ENCODE measurements around the gene PSME3IP1. TPM values are rescaled to one million over a fixed set of nuclear protein-coding genes. Genes with fewer than 3 reads are reported as not detected.
"Not testable (repeated sequence)": the region's sequence is repeated elsewhere in the genome, so short reads cannot be mapped to it uniquely, and the experiment has no call there.

The PSME3IP1 gene
- total RNA-seq, 1 donor from 2014 or later, result 105 TPM

- H3K9me3 Mint-ChIP-seq, result no peaks in the 10 kb centered on the region
- TF ChIP-seq CTCF (IDR thresholded peaks at IDR 0.05; ENCODE audit: unreplicated experiment), result no peak
- H3K27me3 Mint-ChIP-seq (ENCODE audit: low read depth), result no peaks in the 10 kb centered on the region
- H3K4me1 Mint-ChIP-seq, result no peaks in the 10 kb centered on the region
- no peak overlapping the region for H3K27ac Mint-ChIP-seq
- H3K36me3 Mint-ChIP-seq, result peaks cover 19% of the 10 kb centered on the region
- H3K4me3 Mint-ChIP-seq, result no peak overlapping the region
- DNase-seq (ENCODE audit: low spot score in 2 of 2, unreplicated experiment in 2 of 2), result no peak
Measured at GRCh38 chr16:57202095-57202886, 16.5 kb upstream of the PSME3IP1 start.

- peaks cover 11% of the 10 kb centered on the region for H3K4me1 Mint-ChIP-seq
- not testable (repeated sequence) for DNase-seq (ENCODE audit: low spot score in 2 of 2, unreplicated experiment in 2 of 2); H3K9me3 Mint-ChIP-seq; H3K27ac Mint-ChIP-seq; H3K4me3 Mint-ChIP-seq; H3K27me3 Mint-ChIP-seq (ENCODE audit: low read depth)
- peaks cover 16% of the 10 kb centered on the region for H3K36me3 Mint-ChIP-seq
Measured at GRCh38 chr16:57200926-57201325, 15.1 kb upstream of the PSME3IP1 start.

- H3K4me1 Mint-ChIP-seq, result peaks cover 11% of the 10 kb centered on the region
- DNase-seq (ENCODE audit: low spot score in 2 of 2, unreplicated experiment in 2 of 2); H3K9me3 Mint-ChIP-seq; H3K4me3 Mint-ChIP-seq; H3K27ac Mint-ChIP-seq; H3K36me3 Mint-ChIP-seq; H3K27me3 Mint-ChIP-seq (ENCODE audit: low read depth): not testable (repeated sequence)
Measured at GRCh38 chr16:57200321-57200720, 14.5 kb upstream of the PSME3IP1 start.

- H3K36me3 Mint-ChIP-seq, result no peaks in the 10 kb centered on the region
- H3K4me3 Mint-ChIP-seq, result no peak overlapping the region
- TF ChIP-seq CTCF (IDR thresholded peaks at IDR 0.05; ENCODE audit: unreplicated experiment), result no peak
- H3K9me3 Mint-ChIP-seq, result no peaks in the 10 kb centered on the region
- DNase-seq (ENCODE audit: low spot score in 2 of 2, unreplicated experiment in 2 of 2), result no peak
- H3K27ac Mint-ChIP-seq, result peak overlapping the region; percentile 24
- H3K27me3 Mint-ChIP-seq (ENCODE audit: low read depth), result no peaks in the 10 kb centered on the region
- peaks cover 21% of the 10 kb centered on the region for H3K4me1 Mint-ChIP-seq
Measured at GRCh38 chr16:57196753-57197152, 10.9 kb upstream of the PSME3IP1 start.

GRCh38 chr16:57196286-57196685 is 10.4 kb upstream of the PSME3IP1 start:
- no peak for DNase-seq (ENCODE audit: low spot score in 2 of 2, unreplicated experiment in 2 of 2)
- H3K4me3 Mint-ChIP-seq, result no peak overlapping the region
- peak overlapping the region; percentile 43 for H3K27ac Mint-ChIP-seq
- no peaks in the 10 kb centered on the region for H3K27me3 Mint-ChIP-seq (ENCODE audit: low read depth)
- peaks cover 21% of the 10 kb centered on the region for H3K4me1 Mint-ChIP-seq
- no peaks in the 10 kb centered on the region for H3K9me3 Mint-ChIP-seq
- TF ChIP-seq CTCF (IDR thresholded peaks at IDR 0.05; ENCODE audit: unreplicated experiment), result no peak
- no peaks in the 10 kb centered on the region for H3K36me3 Mint-ChIP-seq

GRCh38 chr16:57194512-57194911 is 8.7 kb upstream of the PSME3IP1 start:
- no peak for DNase-seq (ENCODE audit: low spot score in 2 of 2, unreplicated experiment in 2 of 2)
- Mint-ChIP-seq H3K4me3 (no peak overlapping the region), H3K27ac (peak overlapping the region; percentile 27), H3K27me3 (ENCODE audit: low read depth) (no peaks in the 10 kb centered on the region), H3K9me3 (no peaks in the 10 kb centered on the region), H3K4me1 (peaks cover 28% of the 10 kb centered on the region), H3K36me3 (no peaks in the 10 kb centered on the region)
- TF ChIP-seq CTCF (IDR thresholded peaks at IDR 0.05; ENCODE audit: unreplicated experiment), result no peak

Data from mesothelial cell of epicardium (in vitro differentiated cells).